VCaP (cell line): Measurements from ENCODE around the gene HIPK1.

Experiments used
- H3K27ac ChIP-seq: fragments of 450-650 bp; 2 replicates; pipeline ENCODE4 v1.5.1; 2017
- TF ChIP-seq, protein P1 (sequence below): fragments of 450-650 bp; conservative IDR thresholded peaks from 2 replicates; pipeline ENCODE4 v1.5.1; 2017; ENCODE audit warnings: mild to moderate bottlenecking, moderate library complexity

Gene HIPK1

DNA sequence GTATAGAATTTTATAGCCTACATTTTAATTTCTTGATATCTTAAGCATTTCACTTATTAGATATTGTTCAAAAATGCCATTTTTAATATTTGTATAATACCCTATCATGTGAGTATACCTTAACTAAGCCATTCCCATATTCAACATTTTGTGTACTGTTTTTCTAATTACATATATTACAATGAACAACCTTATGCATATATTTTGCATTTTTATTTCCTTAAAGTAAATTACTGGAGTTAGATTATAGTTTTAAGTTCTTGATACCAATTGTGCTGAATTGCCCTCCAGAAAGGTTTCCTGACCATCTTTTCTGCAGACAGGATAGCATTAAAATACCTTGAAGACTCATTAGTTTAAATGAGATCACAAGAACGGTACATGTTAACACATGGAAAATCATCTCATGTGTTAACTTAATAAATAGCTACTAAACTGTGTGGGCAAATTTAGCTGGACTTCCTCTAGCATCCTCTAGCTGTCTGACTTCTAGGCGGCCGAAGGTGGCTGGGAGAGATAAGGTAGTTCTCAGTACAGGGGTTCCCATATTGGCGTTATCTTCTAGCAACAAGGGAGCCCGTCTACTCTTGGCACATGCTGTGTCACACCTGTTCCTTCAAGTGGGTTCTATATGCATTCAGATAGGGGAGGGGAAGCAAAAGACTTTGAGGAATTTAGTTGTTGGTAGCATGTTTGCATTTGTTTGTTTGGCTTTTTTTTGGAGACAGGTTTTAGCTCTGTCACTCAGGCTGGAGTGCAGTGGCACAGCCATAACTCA, 15.0 kb upstream of the HIPK1 start:
- TF ChIP-seq, protein P1, sequence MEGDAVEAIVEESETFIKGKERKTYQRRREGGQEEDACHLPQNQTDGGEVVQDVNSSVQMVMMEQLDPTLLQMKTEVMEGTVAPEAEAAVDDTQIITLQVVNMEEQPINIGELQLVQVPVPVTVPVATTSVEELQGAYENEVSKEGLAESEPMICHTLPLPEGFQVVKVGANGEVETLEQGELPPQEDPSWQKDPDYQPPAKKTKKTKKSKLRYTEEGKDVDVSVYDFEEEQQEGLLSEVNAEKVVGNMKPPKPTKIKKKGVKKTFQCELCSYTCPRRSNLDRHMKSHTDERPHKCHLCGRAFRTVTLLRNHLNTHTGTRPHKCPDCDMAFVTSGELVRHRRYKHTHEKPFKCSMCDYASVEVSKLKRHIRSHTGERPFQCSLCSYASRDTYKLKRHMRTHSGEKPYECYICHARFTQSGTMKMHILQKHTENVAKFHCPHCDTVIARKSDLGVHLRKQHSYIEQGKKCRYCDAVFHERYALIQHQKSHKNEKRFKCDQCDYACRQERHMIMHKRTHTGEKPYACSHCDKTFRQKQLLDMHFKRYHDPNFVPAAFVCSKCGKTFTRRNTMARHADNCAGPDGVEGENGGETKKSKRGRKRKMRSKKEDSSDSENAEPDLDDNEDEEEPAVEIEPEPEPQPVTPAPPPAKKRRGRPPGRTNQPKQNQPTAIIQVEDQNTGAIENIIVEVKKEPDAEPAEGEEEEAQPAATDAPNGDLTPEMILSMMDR = no peak
- H3K27ac ChIP-seq = no peak overlapping the region

DNA sequence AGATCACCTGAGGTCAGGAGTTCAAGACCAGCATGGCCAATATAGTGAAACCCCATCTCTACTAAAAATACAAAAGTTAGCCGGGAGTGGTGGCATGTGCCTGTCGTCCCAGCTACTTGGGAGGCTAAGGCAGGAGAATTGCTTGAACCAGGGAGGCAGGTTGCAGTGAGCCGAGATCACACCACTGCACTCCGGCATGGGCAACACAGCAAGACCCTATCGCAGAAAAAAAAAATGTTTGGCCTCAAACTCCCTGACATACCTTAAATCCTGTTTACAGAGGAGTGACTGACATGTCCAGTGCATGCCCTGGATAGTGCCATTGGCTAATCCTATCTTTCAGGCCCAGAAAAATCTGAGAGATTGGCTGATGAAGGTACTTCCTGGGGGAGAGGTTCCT, 12.2 kb upstream of the HIPK1 start:
- no peak overlapping the region for H3K27ac ChIP-seq
- TF ChIP-seq, protein P1 = no peak

DNA sequence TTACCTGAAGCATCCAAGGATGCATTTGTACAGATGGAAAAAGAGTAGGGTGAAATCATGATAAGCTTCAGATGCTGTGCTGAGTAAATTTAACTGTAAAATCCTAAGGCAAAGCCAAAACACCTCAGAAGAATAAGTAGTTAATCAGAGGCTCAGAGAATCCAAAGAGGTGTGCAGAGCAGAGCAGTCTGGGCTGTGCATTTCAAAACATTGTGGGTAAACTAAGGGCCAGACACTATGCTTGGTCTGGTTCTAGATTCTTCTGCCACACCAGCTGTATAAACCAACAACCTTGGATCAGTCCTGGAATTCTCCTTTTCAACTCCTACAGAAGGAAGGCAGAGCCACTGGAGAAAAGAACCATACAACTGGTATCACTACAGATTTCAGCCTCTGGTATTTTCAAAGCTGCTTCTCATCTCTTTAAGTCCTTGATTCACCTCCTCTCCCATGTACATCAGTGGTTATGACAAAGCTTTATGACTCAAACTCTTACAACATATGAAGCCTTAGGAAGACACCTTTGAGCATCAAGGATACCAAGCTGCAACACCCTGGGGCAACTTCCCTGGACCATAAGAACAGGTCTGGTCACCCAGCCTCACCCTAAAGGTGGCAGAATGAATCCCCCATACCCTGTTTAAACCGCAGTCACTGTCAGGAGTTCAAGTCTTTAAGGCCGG, 11.6 kb upstream of the HIPK1 start:
- no peak overlapping the region for H3K27ac ChIP-seq
- TF ChIP-seq, protein P1 = no peak

DNA sequence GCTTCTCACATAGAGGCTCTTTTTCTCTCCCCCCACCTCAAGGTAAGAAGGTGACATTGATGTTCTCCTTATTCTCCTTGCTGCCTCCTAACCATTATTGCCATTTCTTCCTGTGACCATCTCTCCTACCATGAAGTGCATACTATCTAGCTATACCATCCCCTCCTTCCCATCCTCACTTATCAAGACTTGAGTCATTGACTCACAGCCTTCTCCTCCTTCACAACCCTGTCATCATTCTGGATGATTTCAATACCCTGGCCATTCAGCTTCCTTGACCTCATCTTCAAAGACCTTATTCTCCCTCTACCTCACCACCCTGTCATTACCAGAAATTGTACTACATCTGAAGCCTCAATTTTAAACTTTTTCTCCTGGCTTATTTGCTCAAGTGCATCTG, 10.9 kb upstream of the HIPK1 start:
- TF ChIP-seq, protein P1 = no peak
- H3K27ac ChIP-seq = no peak overlapping the region

DNA sequence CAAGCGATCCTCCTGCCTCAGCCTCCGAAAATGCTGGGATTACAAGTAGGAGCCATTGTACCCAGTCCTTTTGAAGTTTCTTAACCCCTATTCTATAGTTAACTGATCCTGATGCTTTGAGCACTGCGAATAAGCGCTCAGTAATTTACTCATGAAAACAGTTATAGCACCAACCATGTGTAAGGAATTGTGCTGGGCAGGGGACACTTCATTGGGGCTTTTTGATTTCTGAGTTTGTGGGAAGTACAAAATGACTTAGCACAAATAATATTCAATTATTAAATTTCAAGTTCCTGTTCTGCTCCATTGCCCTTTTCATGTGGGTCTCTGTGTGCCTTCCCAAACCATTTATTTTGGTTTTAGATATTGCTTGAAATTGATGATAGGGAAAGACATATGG, 6.2 kb upstream of the HIPK1 start:
- TF ChIP-seq, protein P1 = no peak
- H3K27ac ChIP-seq = no peak overlapping the region

DNA sequence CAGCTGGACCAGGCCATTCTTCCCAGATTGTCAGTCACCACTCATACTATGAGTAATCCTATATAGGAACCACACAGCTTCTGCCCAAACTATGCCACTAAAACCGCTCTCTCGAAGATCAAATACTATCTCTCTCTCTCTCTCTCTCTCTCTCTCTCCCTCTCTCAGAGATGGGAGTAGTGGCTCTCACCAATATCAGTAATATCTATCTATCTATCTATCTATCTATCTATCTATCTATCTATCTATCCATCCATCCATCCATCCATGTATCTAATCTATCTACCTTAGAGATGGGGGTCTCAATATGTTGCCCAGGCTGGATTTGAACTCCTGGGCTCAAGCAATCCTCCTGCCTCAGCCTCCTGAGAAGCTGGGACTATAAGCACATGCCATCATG, 4.7 kb upstream of the HIPK1 start:
- TF ChIP-seq, protein P1 = no peak
- H3K27ac ChIP-seq = no peak overlapping the region

DNA sequence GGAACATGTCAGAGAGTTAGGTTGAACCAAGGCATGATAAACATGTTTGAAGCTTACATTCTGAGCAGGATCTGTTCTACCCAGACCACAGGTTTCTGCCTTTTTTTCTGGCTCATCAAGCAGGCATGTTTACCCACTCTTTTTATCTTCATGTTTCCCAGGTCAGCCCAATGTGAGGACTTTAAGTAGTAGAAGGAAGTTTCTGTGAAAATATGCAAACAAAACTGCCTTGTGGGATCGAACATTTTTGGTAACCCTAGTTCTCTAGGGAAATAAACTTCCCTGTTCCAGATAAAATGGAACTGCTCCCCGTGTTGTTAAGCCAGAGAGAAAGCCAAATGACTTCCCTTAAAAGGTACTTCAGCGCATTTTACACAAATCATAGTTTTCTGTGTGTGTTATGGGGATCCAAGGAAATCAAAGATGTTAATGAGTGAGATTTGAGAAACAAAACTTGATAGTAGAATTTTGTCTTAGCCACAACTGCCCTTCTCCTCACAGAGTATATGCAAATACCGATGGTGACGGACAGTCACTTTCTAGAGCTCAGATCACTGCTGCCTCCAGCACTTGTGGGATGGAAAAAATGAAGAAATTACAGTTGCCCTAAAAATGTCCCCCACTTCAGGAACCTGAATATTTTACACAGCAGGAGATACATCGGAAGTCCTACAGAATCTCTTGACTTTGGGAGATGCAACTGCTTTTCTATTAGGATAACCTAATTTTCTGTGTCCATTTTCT, 765 bp upstream of the HIPK1 start:
- TF ChIP-seq, protein P1 = no peak
- H3K27ac ChIP-seq = peak overlapping the region; percentile 83
